ENCODE results near the gene PRSS2.

Gene PRSS2

DNA sequence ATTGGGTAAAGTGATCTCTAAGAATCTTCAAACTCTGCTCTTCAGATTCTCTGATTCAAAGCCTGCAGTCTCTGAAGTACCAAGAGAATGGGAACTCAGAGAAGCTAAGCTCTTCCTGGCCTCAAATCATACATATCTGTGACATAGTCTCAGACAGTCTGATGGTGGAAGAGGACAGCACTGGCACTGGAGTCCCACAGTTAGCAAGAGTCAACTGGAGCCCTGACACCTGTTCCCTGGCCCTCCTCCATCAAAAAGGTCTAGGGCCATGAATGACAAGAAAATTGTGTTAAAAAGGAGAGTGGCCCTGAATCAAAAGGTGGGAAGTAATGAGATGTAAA lies 37.7 kb downstream of the PRSS2 start:
- Mint-ChIP-seq H3K4me1 (ENCODE audit: low read depth) (peaks cover 87% of the 10 kb centered on the region), H3K4me3 (peak overlapping the region; percentile 78), H3K27me3 (ENCODE audit: low read depth) (no peaks in the 10 kb centered on the region), H3K36me3 (ENCODE audit: low read depth) (peaks cover 21% of the 10 kb centered on the region), H3K27ac (peak overlapping the region; percentile 100), H3K9me3 (no peaks in the 10 kb centered on the region)

DNA sequence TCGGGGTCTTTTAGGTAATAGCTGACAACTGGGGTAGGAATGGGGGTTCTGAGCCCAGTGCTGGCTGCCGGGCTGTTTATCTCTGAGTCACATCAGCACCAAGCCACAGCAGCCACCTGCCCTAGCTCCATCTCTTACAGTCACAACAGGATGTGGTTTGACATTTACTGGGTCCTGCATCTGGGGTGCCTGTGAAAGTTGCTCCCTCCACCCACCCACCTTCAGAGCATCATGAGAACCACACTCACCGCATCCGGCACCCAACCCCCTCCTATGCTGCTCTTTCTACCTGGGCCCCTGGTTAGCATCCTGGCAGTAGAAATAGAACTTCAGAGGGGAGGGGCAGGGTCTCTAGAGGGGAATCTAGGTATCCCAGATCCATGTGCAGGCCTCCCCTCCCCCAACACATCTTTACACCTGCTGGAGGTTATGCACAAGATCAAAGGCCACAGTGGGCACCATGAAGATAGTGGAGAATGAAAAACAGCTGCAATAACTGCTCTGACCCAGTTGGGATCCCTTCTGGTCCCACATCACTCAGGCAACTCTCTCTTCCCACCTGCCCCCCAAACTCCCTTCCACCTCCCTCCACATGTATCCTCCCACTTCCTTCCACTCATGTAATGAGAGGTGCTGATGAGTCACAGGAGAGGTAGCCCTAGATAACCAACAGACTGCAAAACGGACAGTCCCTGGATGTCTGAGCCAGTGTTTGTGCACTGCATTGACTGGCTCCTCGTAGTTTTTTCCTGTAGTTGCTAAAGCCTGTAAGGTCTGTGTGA lies 38.2 kb downstream of the PRSS2 start:
- Mint-ChIP-seq H3K4me1 (ENCODE audit: low read depth) (peaks cover 87% of the 10 kb centered on the region), H3K27me3 (ENCODE audit: low read depth) (no peaks in the 10 kb centered on the region), H3K4me3 (peak overlapping the region; percentile 78), H3K27ac (peak overlapping the region; percentile 100), H3K36me3 (ENCODE audit: low read depth) (peaks cover 15% of the 10 kb centered on the region), H3K9me3 (no peaks in the 10 kb centered on the region)

DNA sequence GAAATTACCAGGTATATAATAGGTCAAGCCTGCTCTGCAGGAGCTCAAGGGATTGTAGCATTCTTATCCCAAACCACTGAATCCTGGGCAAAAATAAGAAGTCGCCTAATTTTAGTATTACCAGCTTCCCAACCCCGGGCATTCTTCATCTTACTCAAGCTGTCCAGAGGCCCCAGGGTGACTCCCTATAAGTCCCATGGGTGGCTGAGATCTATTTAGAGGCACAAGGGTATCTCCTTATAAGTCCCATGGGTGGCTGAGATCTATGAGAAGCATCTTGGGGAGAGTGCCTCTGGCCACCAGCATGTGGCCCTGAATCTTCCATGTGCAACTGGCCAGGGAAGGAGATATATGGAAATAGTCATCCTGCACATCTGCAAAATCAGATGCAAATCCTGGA lies 38.9 kb downstream of the PRSS2 start:
- Mint-ChIP-seq H3K36me3 (ENCODE audit: low read depth) (peaks cover 9% of the 10 kb centered on the region), H3K4me1 (ENCODE audit: low read depth) (peaks cover 84% of the 10 kb centered on the region), H3K27ac (peak overlapping the region; percentile 100), H3K9me3 (no peaks in the 10 kb centered on the region), H3K27me3 (ENCODE audit: low read depth) (no peaks in the 10 kb centered on the region), H3K4me3 (peak overlapping the region; percentile 78)

DNA sequence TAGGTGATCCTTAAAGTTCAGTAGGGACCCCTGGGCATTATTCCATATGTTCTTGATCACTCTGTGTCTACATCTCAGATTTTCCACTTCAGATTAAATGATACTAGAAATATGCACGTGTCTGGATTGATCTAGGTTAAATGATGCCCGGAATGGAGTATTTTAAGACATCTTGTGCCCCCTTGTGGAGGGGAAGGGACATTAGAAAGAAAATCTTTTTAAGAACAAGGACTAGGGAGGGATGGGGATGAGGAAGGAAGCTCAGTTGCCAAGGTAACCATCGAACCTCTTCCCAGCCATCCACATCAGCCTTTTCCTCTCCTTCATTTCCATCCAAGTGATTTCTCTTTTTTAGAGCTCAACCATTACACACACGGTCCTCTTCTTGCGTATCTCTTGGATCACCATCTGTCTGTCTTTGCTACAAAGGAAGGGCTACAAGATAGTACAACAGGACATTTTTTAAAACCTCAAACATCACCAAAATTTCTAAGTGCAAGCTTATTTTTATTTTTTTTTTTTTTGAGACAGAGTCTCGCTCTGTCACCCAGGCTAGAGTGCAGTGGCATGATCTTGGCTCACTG lies 40.5 kb downstream of the PRSS2 start:
- H3K27me3 Mint-ChIP-seq (ENCODE audit: low read depth), result peaks cover 4% of the 10 kb centered on the region
- peaks cover 71% of the 10 kb centered on the region for H3K4me1 Mint-ChIP-seq (ENCODE audit: low read depth)
- peak overlapping the region; percentile 69 for H3K4me3 Mint-ChIP-seq
- no peaks in the 10 kb centered on the region for H3K36me3 Mint-ChIP-seq (ENCODE audit: low read depth)
- peak overlapping the region; percentile 93 for H3K27ac Mint-ChIP-seq
- H3K9me3 Mint-ChIP-seq, result no peaks in the 10 kb centered on the region

DNA sequence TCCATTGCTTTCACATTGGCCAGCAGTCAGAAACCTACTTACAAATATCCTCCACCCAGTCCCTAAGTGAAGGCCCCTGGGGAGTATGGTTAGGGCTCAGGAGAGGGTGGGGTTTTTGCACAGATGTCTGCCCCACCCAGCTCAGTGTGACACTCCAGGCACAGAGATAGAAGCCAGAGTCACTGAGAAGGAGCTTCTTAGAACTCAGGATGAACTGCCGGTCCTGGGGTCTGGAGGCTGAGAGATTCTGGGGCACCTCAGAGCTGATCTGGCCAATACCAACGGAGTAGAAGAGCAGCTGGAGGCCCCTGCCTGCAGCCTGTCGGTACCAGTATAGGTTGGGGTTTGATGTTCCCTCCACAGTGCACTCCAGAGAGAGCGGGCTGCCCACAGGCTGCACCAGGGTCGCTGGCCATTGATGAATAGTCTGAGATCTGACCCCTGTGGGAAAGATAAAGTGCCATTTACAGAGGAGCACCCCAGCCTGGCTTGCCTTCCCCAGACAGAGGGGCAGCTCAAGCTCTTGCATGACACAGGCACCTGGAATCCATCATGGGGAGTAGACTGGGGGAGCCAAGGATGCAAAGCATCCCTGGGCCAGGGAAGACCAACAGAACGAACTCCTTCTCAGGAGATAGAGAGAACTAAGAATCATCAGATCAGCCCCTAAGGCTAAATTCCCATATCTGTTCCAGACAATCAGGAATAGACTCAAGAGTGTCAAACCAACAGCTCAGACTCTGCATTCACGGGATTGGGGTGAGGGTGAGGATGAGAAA lies 41.9 kb downstream of the PRSS2 start:
- peaks cover 62% of the 10 kb centered on the region for H3K4me1 Mint-ChIP-seq (ENCODE audit: low read depth)
- H3K27me3 Mint-ChIP-seq (ENCODE audit: low read depth), result peaks cover 9% of the 10 kb centered on the region
- no peaks in the 10 kb centered on the region for H3K36me3 Mint-ChIP-seq (ENCODE audit: low read depth)
- peak overlapping the region; percentile 60 for H3K4me3 Mint-ChIP-seq
- peak overlapping the region; percentile 43 for H3K27ac Mint-ChIP-seq
- H3K9me3 Mint-ChIP-seq, result no peaks in the 10 kb centered on the region

DNA sequence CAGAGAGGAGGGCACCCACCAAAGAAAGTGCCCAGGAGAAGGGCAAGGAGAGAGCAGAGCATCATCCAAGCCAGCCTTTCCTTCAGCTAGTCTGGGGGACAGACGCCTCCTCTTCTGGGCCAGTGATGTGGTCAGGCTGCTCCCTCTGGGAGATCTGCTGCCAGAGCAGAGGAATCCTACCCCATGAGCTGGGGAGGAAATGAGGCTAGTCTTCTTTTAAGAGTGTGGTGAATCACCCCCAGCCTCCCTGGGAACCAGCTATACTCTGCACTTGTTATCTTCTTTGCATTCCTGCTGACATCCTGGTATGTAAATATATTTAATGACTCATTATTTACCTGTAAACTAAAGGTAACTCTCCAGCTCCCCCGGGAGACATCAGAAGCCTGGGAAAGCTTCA lies 42.5 kb downstream of the PRSS2 start:
- Mint-ChIP-seq H3K27ac (peak overlapping the region; percentile 43), H3K27me3 (ENCODE audit: low read depth) (peaks cover 9% of the 10 kb centered on the region), H3K4me3 (peak overlapping the region; percentile 60), H3K36me3 (ENCODE audit: low read depth) (no peaks in the 10 kb centered on the region), H3K4me1 (ENCODE audit: low read depth) (peaks cover 58% of the 10 kb centered on the region), H3K9me3 (no peaks in the 10 kb centered on the region)

DNA sequence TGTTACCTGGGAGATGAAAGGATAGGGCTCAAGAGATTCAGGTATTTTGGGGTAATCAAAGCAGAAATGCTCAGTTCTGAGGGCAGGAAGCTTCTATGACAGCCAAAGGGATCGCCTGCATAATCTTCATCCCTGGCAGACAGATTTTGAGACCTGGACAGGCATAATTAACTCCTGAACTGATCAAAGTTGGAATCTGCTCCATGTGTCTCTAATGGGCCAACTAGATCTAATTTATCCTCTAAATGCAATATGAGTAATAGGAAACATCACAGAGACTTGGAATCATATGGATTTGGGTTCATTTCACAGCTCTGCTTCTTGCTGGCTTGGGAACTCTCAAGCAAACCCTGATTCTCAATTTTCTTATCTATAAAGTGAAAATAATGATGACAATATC lies 42.9 kb downstream of the PRSS2 start:
- Mint-ChIP-seq H3K9me3 (no peaks in the 10 kb centered on the region), H3K27me3 (ENCODE audit: low read depth) (peaks cover 9% of the 10 kb centered on the region), H3K27ac (peak overlapping the region; percentile 43), H3K4me3 (no peak overlapping the region), H3K4me1 (ENCODE audit: low read depth) (peaks cover 55% of the 10 kb centered on the region), H3K36me3 (ENCODE audit: low read depth) (no peaks in the 10 kb centered on the region)

DNA sequence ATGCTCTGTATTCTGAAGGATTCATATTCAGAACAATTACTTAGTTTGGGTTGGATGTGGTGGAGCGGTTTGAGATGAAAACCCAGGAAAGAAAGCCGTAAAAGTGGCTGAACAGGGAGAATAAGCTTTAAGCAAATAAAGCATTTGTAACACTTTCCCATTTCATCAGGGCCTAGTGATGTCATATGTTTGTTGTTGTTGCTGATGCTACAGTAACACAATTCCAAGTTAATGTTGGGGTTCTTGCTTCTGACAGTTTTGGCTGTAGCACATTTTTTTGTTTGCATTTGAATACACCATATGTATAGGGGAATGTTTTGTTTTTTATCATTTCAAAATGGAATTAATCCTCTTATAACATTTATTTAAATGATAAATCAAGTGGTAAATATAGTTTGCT lies 43.7 kb downstream of the PRSS2 start:
- Mint-ChIP-seq H3K9me3 (no peaks in the 10 kb centered on the region), H3K4me1 (ENCODE audit: low read depth) (peaks cover 54% of the 10 kb centered on the region), H3K36me3 (ENCODE audit: low read depth) (no peaks in the 10 kb centered on the region), H3K27ac (peak overlapping the region; percentile 71), H3K4me3 (peak overlapping the region; percentile 8), H3K27me3 (ENCODE audit: low read depth) (peaks cover 14% of the 10 kb centered on the region)

DNA sequence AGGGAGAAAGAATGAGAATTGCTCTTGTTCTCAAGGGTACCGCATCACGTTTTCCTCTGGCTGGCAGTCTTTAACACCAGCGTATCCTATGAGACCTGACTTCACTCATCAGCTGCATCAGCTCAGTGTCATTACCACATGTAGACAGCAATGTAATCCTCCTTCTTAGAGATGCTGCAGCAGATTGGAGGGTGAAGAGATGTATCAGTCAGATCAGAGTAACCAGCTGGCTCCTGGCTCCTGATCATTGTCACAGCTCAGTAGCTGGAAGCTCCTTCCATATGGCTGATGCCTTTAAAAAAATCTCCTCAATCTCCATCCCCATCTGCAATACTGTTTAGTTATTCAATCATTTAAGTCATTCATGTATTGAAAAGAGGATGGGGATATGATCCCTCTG lies 44.4 kb downstream of the PRSS2 start:
- no peaks in the 10 kb centered on the region for H3K36me3 Mint-ChIP-seq (ENCODE audit: low read depth)
- no peak overlapping the region for H3K27ac Mint-ChIP-seq
- H3K4me1 Mint-ChIP-seq (ENCODE audit: low read depth), result peaks cover 47% of the 10 kb centered on the region
- H3K9me3 Mint-ChIP-seq, result no peaks in the 10 kb centered on the region
- H3K27me3 Mint-ChIP-seq (ENCODE audit: low read depth), result peaks cover 20% of the 10 kb centered on the region
- no peak overlapping the region for H3K4me3 Mint-ChIP-seq

DNA sequence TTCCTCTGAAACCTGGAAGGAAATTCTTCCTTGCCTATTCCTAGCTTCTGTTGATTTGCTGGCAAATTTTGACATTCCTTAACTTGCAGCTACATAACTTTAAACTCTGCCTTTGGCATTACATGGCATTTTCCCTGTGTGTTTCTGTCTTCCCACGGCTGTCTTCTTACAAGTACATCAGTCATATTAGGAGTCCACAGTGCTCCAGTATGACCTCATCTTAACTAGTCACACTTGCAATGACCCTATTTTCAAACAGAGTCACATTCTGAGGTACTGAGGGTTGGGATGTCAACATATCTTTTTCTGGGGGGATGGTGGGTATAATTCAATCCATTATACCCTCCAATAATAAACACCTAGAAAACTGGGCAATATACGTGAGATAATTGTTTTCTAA lies 46.7 kb downstream of the PRSS2 start:
- H3K4me1 Mint-ChIP-seq (ENCODE audit: low read depth), result peaks cover 29% of the 10 kb centered on the region
- H3K27me3 Mint-ChIP-seq (ENCODE audit: low read depth), result peaks cover 40% of the 10 kb centered on the region
- no peak overlapping the region for H3K27ac Mint-ChIP-seq
- H3K4me3 Mint-ChIP-seq, result no peak overlapping the region
- no peaks in the 10 kb centered on the region for H3K9me3 Mint-ChIP-seq
- peaks cover 2% of the 10 kb centered on the region for H3K36me3 Mint-ChIP-seq (ENCODE audit: low read depth)

DNA sequence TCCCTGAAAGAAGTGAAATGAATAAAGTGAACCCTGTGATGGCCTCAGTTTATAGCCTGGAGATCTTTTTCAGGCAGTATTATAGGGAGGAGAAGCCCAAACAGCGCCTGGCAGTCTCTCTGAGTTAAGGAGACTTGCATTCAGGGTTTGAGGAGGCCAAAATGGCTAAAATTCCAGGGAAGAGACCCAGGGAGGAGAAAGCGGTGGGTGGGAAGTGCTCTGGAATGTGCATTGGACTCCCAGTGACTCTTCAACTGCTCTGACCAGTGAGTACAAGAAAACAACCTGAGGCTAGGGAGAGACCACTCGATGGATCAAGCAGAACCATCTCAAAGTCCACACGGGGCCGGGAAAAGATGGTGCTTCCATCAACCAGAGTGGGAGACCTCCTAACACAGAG lies 48.8 kb downstream of the PRSS2 start:
- peaks cover 3% of the 10 kb centered on the region for H3K36me3 Mint-ChIP-seq (ENCODE audit: low read depth)
- no peak overlapping the region for H3K27ac Mint-ChIP-seq
- peaks cover 13% of the 10 kb centered on the region for H3K4me1 Mint-ChIP-seq (ENCODE audit: low read depth)
- H3K9me3 Mint-ChIP-seq, result no peaks in the 10 kb centered on the region
- no peak overlapping the region for H3K4me3 Mint-ChIP-seq
- peaks cover 50% of the 10 kb centered on the region for H3K27me3 Mint-ChIP-seq (ENCODE audit: low read depth)

DNA sequence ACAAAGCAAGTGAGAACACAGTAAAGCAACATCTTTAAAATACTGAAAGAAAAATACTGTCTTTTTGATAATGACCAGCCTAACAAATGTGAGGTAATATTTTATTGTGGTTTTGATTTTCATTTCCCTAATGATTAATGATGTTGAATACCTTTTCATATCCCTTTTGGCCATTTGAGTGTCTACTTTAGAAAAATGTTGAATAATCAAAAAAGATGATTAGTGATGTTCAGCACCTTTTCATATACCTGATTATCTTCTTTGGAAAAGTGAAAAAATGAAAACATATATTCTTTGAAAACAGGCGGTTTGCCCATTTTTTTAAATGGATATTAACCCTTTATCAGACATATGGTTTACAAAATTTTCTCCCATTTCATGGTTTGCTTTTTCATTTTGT lies 51.9 kb downstream of the PRSS2 start:
- Mint-ChIP-seq H3K36me3 (ENCODE audit: low read depth) (peaks cover 4% of the 10 kb centered on the region), H3K27ac (no peak overlapping the region), H3K4me3 (no peak overlapping the region), H3K9me3 (peaks cover 3% of the 10 kb centered on the region), H3K27me3 (ENCODE audit: low read depth) (peaks cover 52% of the 10 kb centered on the region), H3K4me1 (ENCODE audit: low read depth) (peaks cover 11% of the 10 kb centered on the region)

Measured in T-helper 1 cell treated with Interleukin-12 subunit alpha and Interleukin-12 subunit beta and Interleukin-4 antibody, amounts not matched to agents 30 μg/mL and 1 μg/mL, for 36 hours (primary cell).